GM18519 (cell line): ENCODE results near the gene GSTM5.
"Not testable (repeated sequence)": the region's sequence is repeated elsewhere in the genome, so short reads cannot be mapped to it uniquely, and the experiment has no call there.

Source experiments
- ATAC-seq: cut with Tn5 transposase; IDR thresholded peaks from one replicate; pipeline ENCODE4 v1.9.1; 2021; ENCODE audit warnings: mild to moderate bottlenecking, moderate library complexity; ENCODE audit not compliant: unreplicated experiment, low FRiP score

GSTM5 gene

GRCh38 chr1:109711593-109712320 is at the start of gene GSTM5:
Gene GSTM5 (plus strand): TSS chr1:109712251. CDS start chr1:109712313, 62 bp downstream.
- not testable (repeated sequence) for ATAC-seq

- ATAC-seq: no peak
Measured at GRCh38 chr1:109664671-109665070, 47.4 kb upstream of the GSTM5 start.

- ATAC-seq: peak; percentile 81
Measured at GRCh38 chr1:109667452-109668122, 44.5 kb upstream of the GSTM5 start, which contains the start of gene GSTM2. Gene GSTM2 (plus strand): TSS chr1:109668057. CDS start chr1:109668116, 59 bp downstream.

GRCh38 chr1:109668123-109668775 is 43.8 kb upstream of the GSTM5 start:
- no peak for ATAC-seq

- no peak for ATAC-seq
Measured at GRCh38 chr1:109669246-109669948, 42.7 kb upstream of the GSTM5 start.

GRCh38 chr1:109669949-109670302 is 42.1 kb upstream of the GSTM5 start:
- ATAC-seq: not testable (repeated sequence)

- no peak for ATAC-seq
Measured at GRCh38 chr1:109671067-109671466, 41.0 kb upstream of the GSTM5 start.

GRCh38 chr1:109673861-109674260 is 38.2 kb upstream of the GSTM5 start:
- not testable (repeated sequence) for ATAC-seq

- ATAC-seq: not testable (repeated sequence)
Measured at GRCh38 chr1:109676683-109677381, 35.2 kb upstream of the GSTM5 start.

GRCh38 chr1:109677459-109677858 is 34.6 kb upstream of the GSTM5 start:
- no peak for ATAC-seq

GRCh38 chr1:109678637-109679036 is 33.4 kb upstream of the GSTM5 start:
- ATAC-seq: not testable (repeated sequence)

GRCh38 chr1:109684777-109685176 is 27.3 kb upstream of the GSTM5 start:
- ATAC-seq: not testable (repeated sequence)

- not testable (repeated sequence) for ATAC-seq
Measured at GRCh38 chr1:109685399-109685798, 26.7 kb upstream of the GSTM5 start.

GRCh38 chr1:109685890-109686289 is 26.2 kb upstream of the GSTM5 start:
- ATAC-seq: not testable (repeated sequence)

- not testable (repeated sequence) for ATAC-seq
Measured at GRCh38 chr1:109687109-109687508, 24.9 kb upstream of the GSTM5 start.

- peak; percentile 95 for ATAC-seq
Measured at GRCh38 chr1:109687641-109688499, 24.2 kb upstream of the GSTM5 start, which contains the start of gene GSTM1. Gene GSTM1 (plus strand): TSS chr1:109687817. CDS start chr1:109687874, 57 bp downstream.

- no peak for ATAC-seq
Measured at GRCh38 chr1:109689844-109690405, 22.1 kb upstream of the GSTM5 start.

- no peak for ATAC-seq
Measured at GRCh38 chr1:109691759-109692158, 20.3 kb upstream of the GSTM5 start.

GRCh38 chr1:109694400-109694799 is 17.7 kb upstream of the GSTM5 start:
- ATAC-seq: not testable (repeated sequence)
